HG03342 (cell line): ENCODE measurements around the gene RHOBTB1.

Experiments
- ATAC-seq: cut with Tn5 transposase; IDR thresholded peaks from one replicate; pipeline ENCODE4 v1.9.1; 2021; ENCODE audit warnings: mild to moderate bottlenecking, moderate library complexity; ENCODE audit not compliant: unreplicated experiment

RHOBTB1 gene

GRCh38 chr10:60827791-60828488, 116.0 kb downstream of the RHOBTB1 start:
- no peak for ATAC-seq

- ATAC-seq, result no peak
Observed at GRCh38 chr10:60825520-60825919, 118.5 kb downstream of the RHOBTB1 start.

GRCh38 chr10:60823324-60823723, 120.7 kb downstream of the RHOBTB1 start:
- ATAC-seq, result peak; percentile 46

- no peak for ATAC-seq
Observed at GRCh38 chr10:60822809-60823208, 121.2 kb downstream of the RHOBTB1 start.

- ATAC-seq, result no peak
Observed at GRCh38 chr10:60821656-60822055, 122.3 kb downstream of the RHOBTB1 start.

GRCh38 chr10:60820093-60820754, 123.8 kb downstream of the RHOBTB1 start:
- peak; percentile 35 for ATAC-seq
